HS-5 (cell line): Measurements from ENCODE around the gene KRT13.

Experiments
- DNase-seq: peaks from one replicate; pipeline ENCODE4 v3.0.0-alpha.2; 2012; ENCODE audit warnings: low read depth

KRT13 gene

GRCh38 chr17:41537614-41537954 is 32.2 kb upstream of the KRT13 start:
- DNase-seq, result no peak

- DNase-seq, result no peak
These were observed 31.6 kb upstream of the KRT13 start for GRCh38 chr17:41536741-41537613.

- no peak for DNase-seq
These were observed 30.5 kb upstream of the KRT13 start for GRCh38 chr17:41535764-41536481.

- DNase-seq, result no peak
These were observed 29.6 kb upstream of the KRT13 start for GRCh38 chr17:41534899-41535546.

- DNase-seq, result no peak
These were observed 28.2 kb upstream of the KRT13 start for GRCh38 chr17:41533613-41534012.

- DNase-seq, result no peak
These were observed 27.6 kb upstream of the KRT13 start for GRCh38 chr17:41532947-41533570.

- no peak for DNase-seq
These were observed 26.6 kb upstream of the KRT13 start for GRCh38 chr17:41531993-41532392.

GRCh38 chr17:41530062-41531048 is 24.9 kb upstream of the KRT13 start:
- DNase-seq, result peak; percentile 65

- DNase-seq, result no peak
These were observed 24.1 kb upstream of the KRT13 start for GRCh38 chr17:41529491-41529915.

- DNase-seq, result no peak
These were observed 23.5 kb upstream of the KRT13 start for GRCh38 chr17:41528959-41529353.

GRCh38 chr17:41527063-41528023 is 21.9 kb upstream of the KRT13 start:
- no peak for DNase-seq

GRCh38 chr17:41524261-41524660 is 18.8 kb upstream of the KRT13 start:
- no peak for DNase-seq

- no peak for DNase-seq
These were observed 18.4 kb upstream of the KRT13 start for GRCh38 chr17:41523787-41524186.

GRCh38 chr17:41523225-41523593 is 17.8 kb upstream of the KRT13 start:
- no peak for DNase-seq

- no peak for DNase-seq
These were observed 17.2 kb upstream of the KRT13 start for GRCh38 chr17:41522301-41523224.

- peak; percentile 71 for DNase-seq
These were observed 16.3 kb upstream of the KRT13 start for GRCh38 chr17:41521574-41522261.

- DNase-seq, result no peak
These were observed 15.6 kb upstream of the KRT13 start for GRCh38 chr17:41520821-41521521.
